H1 (cell line): Measurements from ENCODE around the gene KIN. TPM values are rescaled to one million over a fixed set of nuclear protein-coding genes. Genes with fewer than 3 reads are reported as not detected.

Source experiments
- CTCF ChIA-PET: fragments of 300-600 bp; sonication (Branson Sonifier 250); formaldehyde crosslinking; loops from one replicate; lab custom pipeline; 2021; ENCODE audit not compliant: partially characterized antibody; lab: Charles Lee
- POLR2A ChIA-PET: fragments of 300-600 bp; sonication (Branson Sonifier 250); formaldehyde crosslinking; loops from one replicate; lab custom pipeline; 2021; ENCODE audit warnings: inconsistent platforms; ENCODE audit not compliant: partially characterized antibody; lab: Charles Lee
- DNase-seq, 2 experiments: peaks; one replicate each; pipeline versions ENCODE4 v3.0.0 to v3.0.0-alpha.2; 2010 to 2022; ENCODE audit warnings: low spot score in 2 of 2, low read depth in 1 of 2, mixed read lengths in 1 of 2
- FAIRE-seq: peaks from 2 replicates; lab custom pipeline; 2011; peaks lifted over from hg19 to GRCh38; lab: Jason Lieb, UNC
- H2AFZ ChIP-seq: 2 replicates; pipeline ENCODE4 v1.8.1; 2012; ENCODE audit warnings: low read length, inconsistent platforms
- H2AK5ac ChIP-seq: 2 replicates; pipeline ENCODE4 v1.6.1; 2013; ENCODE audit warnings: low read depth, low read length
- H2BK120ac ChIP-seq: replicated peaks from 2 replicates; pipeline ENCODE3; 2013; ENCODE audit warnings: low read depth, low read length, inconsistent platforms
- H2BK12ac ChIP-seq: 2 replicates; pipeline ENCODE4 v1.6.1; 2013; ENCODE audit warnings: low read depth, low read length
- H2BK15ac ChIP-seq: 2 replicates; pipeline ENCODE4 v1.6.1; 2013; ENCODE audit warnings: low read length
- H2BK20ac ChIP-seq: 2 replicates; pipeline ENCODE4 v1.6.1; 2013; ENCODE audit warnings: low read length
- H2BK5ac ChIP-seq: 2 replicates; pipeline ENCODE4 v1.6.1; 2013; ENCODE audit warnings: low read depth, low read length
- H3K14ac ChIP-seq: 2 replicates; pipeline ENCODE4 v1.6.1; 2013; ENCODE audit warnings: inconsistent platforms; ENCODE audit not compliant: insufficient read length
- H3K18ac ChIP-seq: 2 replicates; pipeline ENCODE4 v1.6.1; 2013; ENCODE audit warnings: low read length; ENCODE audit errors: extremely low read depth
- H3K23ac ChIP-seq: 2 replicates; pipeline ENCODE4 v1.6.1; 2013; ENCODE audit warnings: inconsistent platforms; ENCODE audit not compliant: insufficient read length
- H3K23me2 ChIP-seq: 2 replicates; pipeline ENCODE4 v1.6.1; 2013; ENCODE audit warnings: low read depth, low read length
- H3K27ac ChIP-seq: 2 replicates; pipeline ENCODE4 v1.6.1; 2011; ENCODE audit warnings: low read depth, low read length, inconsistent platforms
- H3K27me3 ChIP-seq, 4 experiments: replicated peaks in 1 of 4; 1 replicate in 1 of 4; 2 replicates in 3 of 4; pipeline versions ENCODE4 v1.6.1 to v1.8.1; 2011 to 2013; ENCODE audit warnings: low read length in 3 of 4, mild to moderate bottlenecking in 3 of 4, inconsistent platforms in 2 of 4, mixed read lengths in 2 of 4, moderate library complexity in 1 of 4; ENCODE audit not compliant: control insufficient read depth in 3 of 4, insufficient read depth in 3 of 4; ENCODE audit errors: extremely low read depth in 1 of 4
- H3K36me3 ChIP-seq, 4 experiments: 2 replicates each; pipeline versions ENCODE4 v1.6.1 to v1.8.1; 2011 to 2013; ENCODE audit warnings: mild to moderate bottlenecking in 4 of 4, low read length in 3 of 4, moderate library complexity in 2 of 4, control low read depth in 1 of 4, inconsistent platforms in 1 of 4; ENCODE audit not compliant: insufficient read depth in 4 of 4, control insufficient read depth in 2 of 4
- H3K4ac ChIP-seq: replicated peaks from 2 replicates; pipeline ENCODE3; 2013; ENCODE audit warnings: low read length, low read depth, mixed read lengths, inconsistent platforms; ENCODE audit not compliant: insufficient read length
- H3K4me1 ChIP-seq, 4 experiments: replicated peaks in 1 of 4; 1 replicate in 1 of 4; 2 replicates in 3 of 4; pipeline versions ENCODE4 v1.6.1 to v1.8.1; 2011 to 2013; ENCODE audit warnings: low read length in 3 of 4, inconsistent platforms in 2 of 4, mixed read lengths in 1 of 4; ENCODE audit not compliant: insufficient read depth in 4 of 4, control insufficient read depth in 3 of 4
- H3K4me2 ChIP-seq, 2 experiments: 2 replicates each; pipeline versions ENCODE4 v1.6.1 to v1.8.1; 2011 to 2013; ENCODE audit warnings: low read depth in 2 of 2, low read length in 2 of 2, control low read depth in 1 of 2, inconsistent platforms in 1 of 2, mild to moderate bottlenecking in 1 of 2; ENCODE audit not compliant: insufficient read depth in 1 of 2
- H3K4me3 ChIP-seq, 4 experiments: fragments of 200-600, 300-600 bp in 1 of 4; sonication (generic), shearing (Covaris generic), sonication (Bioruptor Twin) in 1 of 4; 2 replicates each; pipeline versions ENCODE4 v1.5.1 to v1.8.1; 2011 to 2016; ENCODE audit warnings: low read length in 4 of 4, low read depth in 3 of 4, control low read depth in 2 of 4, inconsistent platforms in 2 of 4, mild to moderate bottlenecking in 2 of 4, mixed read lengths in 1 of 4, moderate library complexity in 1 of 4; ENCODE audit not compliant: insufficient read depth in 2 of 4; ENCODE audit errors: extremely low read depth in 1 of 4
- H3K56ac ChIP-seq: replicated peaks from 2 replicates; pipeline ENCODE3; 2013; ENCODE audit warnings: low read depth, mild to moderate bottlenecking, mixed read lengths, low read length, inconsistent platforms; ENCODE audit not compliant: insufficient read length
- H3K79me1 ChIP-seq: 2 replicates; pipeline ENCODE4 v1.6.1; 2013; ENCODE audit warnings: low read depth, low read length, control low read depth
- H3K79me2 ChIP-seq, 2 experiments: 2 replicates each; pipeline versions ENCODE4 v1.6.1 to v1.8.1; 2012 to 2013; ENCODE audit warnings: low read length in 2 of 2, mild to moderate bottlenecking in 2 of 2, inconsistent platforms in 1 of 2; ENCODE audit not compliant: insufficient read depth in 2 of 2, control insufficient read depth in 1 of 2
- H3K9ac ChIP-seq, 4 experiments: replicated peaks in 1 of 4; 1 replicate in 1 of 4; 2 replicates in 3 of 4; pipeline versions ENCODE4 v1.6.1 to v1.8.1; 2011 to 2013; ENCODE audit warnings: low read depth in 3 of 4, low read length in 3 of 4, control low read depth in 2 of 4, mild to moderate bottlenecking in 2 of 4, moderate library complexity in 2 of 4, inconsistent platforms in 1 of 4; ENCODE audit errors: extremely low read depth in 1 of 4
- H3K9me3 ChIP-seq, 2 experiments: 2 replicates each; pipeline versions ENCODE4 v1.6.1 to v1.8.1; 2012 to 2013; ENCODE audit warnings: mild to moderate bottlenecking in 2 of 2, moderate library complexity in 2 of 2, control low read depth in 1 of 2, inconsistent platforms in 1 of 2, low read depth in 1 of 2, low read length in 1 of 2, mixed read lengths in 1 of 2; ENCODE audit not compliant: insufficient read depth in 2 of 2
- H4K20me1 ChIP-seq, 2 experiments: replicated peaks in 1 of 2; 2 replicates each; pipeline versions ENCODE3 to v1.8.1; 2011 to 2013; ENCODE audit warnings: inconsistent platforms in 2 of 2, low read length in 2 of 2, mild to moderate bottlenecking in 1 of 2; ENCODE audit not compliant: insufficient read depth in 2 of 2, control insufficient read depth in 1 of 2
- H4K5ac ChIP-seq: 2 replicates; pipeline ENCODE4 v1.6.1; 2013; ENCODE audit warnings: low read length, low read depth, mixed read lengths, inconsistent platforms; ENCODE audit not compliant: insufficient read length
- H4K8ac ChIP-seq: 2 replicates; pipeline ENCODE4 v1.8.0; 2013; ENCODE audit warnings: mild to moderate bottlenecking, moderate library complexity, low read length, inconsistent platforms; ENCODE audit not compliant: insufficient read depth; ENCODE audit errors: extremely low read depth
- H4K91ac ChIP-seq: replicated peaks from 2 replicates; pipeline ENCODE3; 2013; ENCODE audit warnings: low read length, mixed read lengths, inconsistent platforms; ENCODE audit not compliant: insufficient read length
- CBX5 ChIP-seq: fragments of 300-800, 300-1000 bp; sonication (generic); IDR thresholded peaks from 2 replicates; pipeline ENCODE4 v1.7.1; 2016; ENCODE audit warnings: antibody characterized with exemption, low read length, low read depth
- EGR1 ChIP-seq: IDR thresholded peaks from 2 replicates; pipeline ENCODE4 v1.6.1; 2011; ENCODE audit warnings: low read depth, low read length, borderline replicate concordance
- HDAC2 ChIP-seq, 2 experiments: fragments of 300-600 bp in 1 of 2; sonication (generic) in 1 of 2; IDR thresholded peaks; 2 replicates each; pipeline ENCODE4 v1.6.1; 2011 to 2012; ENCODE audit warnings: low read depth in 2 of 2, low read length in 2 of 2, mild to moderate bottlenecking in 2 of 2, moderate library complexity in 2 of 2, borderline replicate concordance in 1 of 2, inconsistent platforms in 1 of 2
- KDM1A ChIP-seq: fragments of 200-600, 300-600 bp; sonication (generic); IDR thresholded peaks from 2 replicates; pipeline ENCODE4 v1.7.1; 2016; ENCODE audit warnings: mild to moderate bottlenecking, low read length, borderline replicate concordance
- MAFK ChIP-seq: IDR thresholded peaks from 2 replicates; pipeline ENCODE4 v1.6.1; 2012; ENCODE audit warnings: low read depth, mild to moderate bottlenecking, improper control_type of control experiment, low read length
- POLR2A ChIP-seq, 2 experiments: IDR thresholded peaks; 1 replicate in 1 of 2; 2 replicates in 1 of 2; pipeline ENCODE4 v1.6.1; 2011; ENCODE audit warnings: low read depth in 2 of 2, low read length in 2 of 2, mild to moderate bottlenecking in 2 of 2; ENCODE audit errors: control extremely low read depth in 1 of 2
- SIRT6 ChIP-seq: IDR thresholded peaks from one replicate; pipeline ENCODE4 v1.7.1; 2012; ENCODE audit warnings: low read length, inconsistent platforms
- SP2 ChIP-seq: IDR thresholded peaks from 2 replicates; pipeline ENCODE4 v1.6.1; 2012; ENCODE audit warnings: mild to moderate bottlenecking, low read length, inconsistent platforms
- SP4 ChIP-seq: IDR thresholded peaks from 2 replicates; pipeline ENCODE4 v1.6.1; 2012; ENCODE audit warnings: low read length, inconsistent platforms
- TAF1 ChIP-seq: IDR thresholded peaks from 2 replicates; pipeline ENCODE4 v1.6.1; 2011; ENCODE audit warnings: mild to moderate bottlenecking, low read depth, low read length
- TAF7 ChIP-seq: optimal IDR thresholded peaks from 2 replicates; pipeline ENCODE3; 2011; ENCODE audit warnings: low read depth, mild to moderate bottlenecking, inconsistent platforms, low read length, moderate library complexity, borderline replicate concordance
- TEAD4 ChIP-seq: IDR thresholded peaks from 2 replicates; pipeline ENCODE4 v1.6.1; 2012; ENCODE audit warnings: low read depth, low read length, inconsistent platforms, mixed read lengths
- WGBS, 2 experiments: shearing (Covaris generic) in 1 of 2; methylation state at CpG; one replicate each; pipeline versions ENCODE4 v1.1.6 to v1.1.7; 2013 to 2015; ENCODE audit warnings: low lambda C conversion rate in 2 of 2, mixed read lengths in 2 of 2, inconsistent platforms in 1 of 2, low coverage in 1 of 2, missing lambda C conversion rate in 1 of 2; ENCODE audit not compliant: insufficient replicate concordance in 2 of 2, insufficient coverage in 1 of 2, insufficient read length in 1 of 2; ENCODE audit errors: extremely low coverage in 1 of 2, missing lambda C conversion rate in 1 of 2; 5-methylcytosine and 5-hydroxymethylcytosine counted together
- polyA plus RNA-seq, 7 experiments: library from polyadenylated mRNA; depleted of rRNA in 3 of 7; stranded (reverse) in 5 of 7; unstranded in 2 of 7; fragments of >200 nt in 5 of 7; fragments of 200-250 nt in 2 of 7; gene quantifications; 1 replicate in 5 of 7; 2 replicates in 1 of 7; 4 replicates in 1 of 7; pipeline versions ENCODE4 v1.2.1 to v1.2.3, GENCODE V29; 2011 to 2013; ENCODE audit warnings: missing spikeins in 2 of 7, mixed read lengths in 2 of 7
- total RNA-seq: library from RNA; stranded (reverse); fragmentation: NEBNext Ultra II Directional; extraction: Animal tissue kit (Norgen Biotek cat#: 25700); gene quantifications from 2 replicates; pipeline ENCODE4 v1.2.1, GENCODE V29; 2021
- TF ChIP-seq, protein P1 (sequence below), 3 experiments: IDR thresholded peaks; 1 replicate in 2 of 3; 2 replicates in 1 of 3; pipeline versions ENCODE4 v1.5.1 to v1.6.1; 2011; ENCODE audit warnings: low read length in 3 of 3, mild to moderate bottlenecking in 3 of 3, inconsistent platforms in 2 of 3, low read depth in 1 of 3, moderate library complexity in 1 of 3; ENCODE audit not compliant: insufficient read depth in 1 of 3; ENCODE audit errors: control extremely low read depth in 1 of 3

Gene KIN
- total and polyA plus RNA-seq, 2 of the 8 experiments (the other 6 are each of a cell fraction or from before 2014, with no cell fraction given), result 3.7 to 16.5 TPM

DNA sequence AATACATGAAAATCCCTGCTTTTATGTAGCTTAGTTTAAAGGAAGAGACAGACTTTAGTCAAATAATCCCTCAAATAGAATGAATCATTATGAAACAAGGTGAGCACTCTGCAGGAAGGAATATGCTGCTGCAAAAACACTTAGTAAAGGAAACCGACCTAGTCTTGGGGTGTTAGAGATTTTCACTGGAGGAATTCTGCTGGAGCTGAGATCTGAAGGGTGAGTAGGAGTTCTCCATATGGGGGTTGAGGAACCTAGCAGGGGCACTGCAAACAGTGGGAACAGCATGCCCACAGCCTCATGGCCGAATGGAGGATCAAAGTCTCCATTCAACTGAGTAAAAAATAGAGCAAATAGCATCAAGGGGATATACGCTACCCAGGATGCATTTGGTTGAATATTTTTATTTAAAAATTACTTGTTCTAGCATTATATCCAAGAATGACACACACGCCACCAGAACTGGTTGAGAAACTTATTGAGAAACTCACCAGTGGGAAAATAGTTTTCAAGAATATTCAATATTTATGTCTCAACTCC, 81.2 kb downstream of the KIN start:
- WGBS, 2 experiments, result 89% methylated on average over 4 of the region's 4 CpGs; no CpG with 5 or more reads in 1 of the 2 experiments
- no peak overlapping the region for H3K14ac ChIP-seq
- no peak overlapping the region for H4K91ac ChIP-seq
- no peaks in the 10 kb centered on the region for H3K36me3 ChIP-seq
- no peak overlapping the region for H3K27ac ChIP-seq
- DNase-seq, result no peak
- H3K4me2 ChIP-seq, result no peak overlapping the region
- no peak overlapping the region for H3K23ac ChIP-seq
- H3K4ac ChIP-seq, result no peak overlapping the region
- H2BK15ac ChIP-seq, result no peak overlapping the region
- no peak overlapping the region for H3K18ac ChIP-seq
- no peaks in the 10 kb centered on the region for H3K79me2 ChIP-seq
- H2BK120ac ChIP-seq, result no peak overlapping the region
- ChIA-PET POLR2A (no interaction called here), CTCF (interaction anchor here (0.6 to 1.5 kb wide), 5 partner anchors 12 to 181 kb away, joined by 3 to 5 read pairs (median 3); no protein-coding TSS in a partner anchor)
- H3K9ac ChIP-seq, result no peak overlapping the region
- H3K27me3 ChIP-seq, result no peaks in the 10 kb centered on the region
- FAIRE-seq, result no peak
- no peak overlapping the region for H2AFZ ChIP-seq
- no peaks in the 10 kb centered on the region for H3K23me2 ChIP-seq
- no peaks in the 10 kb centered on the region for H3K4me1 ChIP-seq
- no peaks in the 10 kb centered on the region for H3K9me3 ChIP-seq
- H2BK5ac ChIP-seq, result no peak overlapping the region
- no peak overlapping the region for H4K8ac ChIP-seq
- no peaks in the 10 kb centered on the region for H4K20me1 ChIP-seq
- H2BK12ac ChIP-seq, result no peak overlapping the region
- no peak overlapping the region for H3K4me3 ChIP-seq
- no peak overlapping the region for H2AK5ac ChIP-seq
- no peaks in the 10 kb centered on the region for H3K79me1 ChIP-seq
- H2BK20ac ChIP-seq, result no peak overlapping the region
- H3K56ac ChIP-seq, result no peak overlapping the region
- no peak overlapping the region for H4K5ac ChIP-seq
- TF ChIP-seq HDAC2 (IDR thresholded peaks at IDR 0.05; ENCODE audit: borderline replicate concordance in 1 of 2, low read depth in 2 of 2, low read length in 2 of 2) (no peak), MAFK (no peak), TEAD4 (no peak), SIRT6 (no peak), CBX5 (no peak), TAF1 (no peak), TAF7 (no peak), SP2 (no peak), SP4 (no peak), KDM1A (no peak), EGR1 (no peak), POLR2A (IDR thresholded peaks at IDR 0.05; ENCODE audit: control extremely low read depth in 1 of 2, low read depth in 2 of 2, low read length in 2 of 2) (no peak)
- TF ChIP-seq, protein P1, sequence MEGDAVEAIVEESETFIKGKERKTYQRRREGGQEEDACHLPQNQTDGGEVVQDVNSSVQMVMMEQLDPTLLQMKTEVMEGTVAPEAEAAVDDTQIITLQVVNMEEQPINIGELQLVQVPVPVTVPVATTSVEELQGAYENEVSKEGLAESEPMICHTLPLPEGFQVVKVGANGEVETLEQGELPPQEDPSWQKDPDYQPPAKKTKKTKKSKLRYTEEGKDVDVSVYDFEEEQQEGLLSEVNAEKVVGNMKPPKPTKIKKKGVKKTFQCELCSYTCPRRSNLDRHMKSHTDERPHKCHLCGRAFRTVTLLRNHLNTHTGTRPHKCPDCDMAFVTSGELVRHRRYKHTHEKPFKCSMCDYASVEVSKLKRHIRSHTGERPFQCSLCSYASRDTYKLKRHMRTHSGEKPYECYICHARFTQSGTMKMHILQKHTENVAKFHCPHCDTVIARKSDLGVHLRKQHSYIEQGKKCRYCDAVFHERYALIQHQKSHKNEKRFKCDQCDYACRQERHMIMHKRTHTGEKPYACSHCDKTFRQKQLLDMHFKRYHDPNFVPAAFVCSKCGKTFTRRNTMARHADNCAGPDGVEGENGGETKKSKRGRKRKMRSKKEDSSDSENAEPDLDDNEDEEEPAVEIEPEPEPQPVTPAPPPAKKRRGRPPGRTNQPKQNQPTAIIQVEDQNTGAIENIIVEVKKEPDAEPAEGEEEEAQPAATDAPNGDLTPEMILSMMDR (IDR thresholded peaks at IDR 0.05; ENCODE audit: control extremely low read depth in 1 of 3, insufficient read depth in 1 of 3, low read depth in 1 of 3, low read length in 3 of 3), result no peak
